Glutamatergic neuron (in vitro differentiated cells): ENCODE measurements around the gene CLCA2. TPM values are rescaled to one million over a fixed set of nuclear protein-coding genes. Genes with fewer than 3 reads are reported as not detected.

Experiments
- DNase-seq: peaks from one replicate; pipeline ENCODE4 v3.0.0; 2022
- H3K27ac Mint-ChIP-seq: one replicate; pipeline ENCODE4 v1.8.0; 2020; ENCODE audit warnings: mild to moderate bottlenecking, mixed read lengths, inconsistent platforms; ENCODE audit not compliant: unreplicated experiment
- H3K27me3 Mint-ChIP-seq: one replicate; pipeline ENCODE4 v1.8.0; 2020; ENCODE audit warnings: mild to moderate bottlenecking, moderate library complexity, mixed read lengths, inconsistent platforms; ENCODE audit not compliant: unreplicated experiment
- H3K36me3 Mint-ChIP-seq: one replicate; pipeline ENCODE4 v1.8.0; 2020; ENCODE audit warnings: mild to moderate bottlenecking, mixed read lengths, inconsistent platforms; ENCODE audit not compliant: unreplicated experiment
- H3K4me1 Mint-ChIP-seq: one replicate; pipeline ENCODE4 v1.8.0; 2020; ENCODE audit warnings: mild to moderate bottlenecking, low read depth, mixed read lengths, inconsistent platforms; ENCODE audit not compliant: unreplicated experiment
- H3K4me3 Mint-ChIP-seq: one replicate; pipeline ENCODE4 v1.8.0; 2020; ENCODE audit warnings: mild to moderate bottlenecking, mixed read lengths, inconsistent platforms; ENCODE audit not compliant: unreplicated experiment
- H3K9me3 Mint-ChIP-seq: one replicate; pipeline ENCODE4 v1.8.0; 2020; ENCODE audit warnings: mild to moderate bottlenecking, moderate library complexity, mixed read lengths, inconsistent platforms; ENCODE audit not compliant: unreplicated experiment
- total RNA-seq: library from RNA; stranded (reverse); fragmentation: NEBNext Ultra II Directional; extraction: Animal tissue kit (Norgen Biotek cat#: 25700); gene quantifications from one replicate; pipeline ENCODE4 v1.2.1, GENCODE V29; 2021; ENCODE audit not compliant: unreplicated experiment
- TF ChIP-seq, protein P1 (sequence below): fragments of 200-600 bp; sonication (generic); IDR thresholded peaks from one replicate; pipeline ENCODE4 v1.5.0; 2021; ENCODE audit not compliant: partially characterized antibody, unreplicated experiment

Gene CLCA2
- total RNA-seq, 1 donor from 2014 or later: not detected

DNA sequence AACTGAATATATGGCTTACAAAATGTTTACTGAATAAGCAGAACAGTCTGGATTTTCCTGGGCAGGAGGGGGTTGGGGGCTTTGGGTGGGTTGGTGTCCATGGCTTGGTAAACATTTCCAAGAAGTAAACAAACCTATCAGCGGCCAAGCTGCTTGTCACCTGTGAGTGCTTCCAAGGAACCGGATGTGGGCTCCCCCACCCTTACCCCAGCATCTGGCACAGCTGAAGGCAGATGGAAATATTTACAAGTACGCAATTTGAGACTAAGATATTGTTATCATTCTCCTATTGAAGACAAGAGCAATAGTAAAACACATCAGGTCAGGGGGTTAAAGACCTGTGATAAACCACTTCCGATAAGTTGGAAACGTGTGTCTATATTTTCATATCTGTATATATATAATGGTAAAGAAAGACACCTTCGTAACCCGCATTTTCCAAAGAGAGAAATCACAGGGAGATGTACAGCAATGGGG lies 44.6 kb downstream of the CLCA2 start, which contains the start of gene CLCA1:
Gene CLCA1 (plus strand): TSS at position 427 of the 477 bp plus-strand sequence. CDS start 45 bp downstream, at position 472.
- no peak for DNase-seq
- TF ChIP-seq, protein P1, sequence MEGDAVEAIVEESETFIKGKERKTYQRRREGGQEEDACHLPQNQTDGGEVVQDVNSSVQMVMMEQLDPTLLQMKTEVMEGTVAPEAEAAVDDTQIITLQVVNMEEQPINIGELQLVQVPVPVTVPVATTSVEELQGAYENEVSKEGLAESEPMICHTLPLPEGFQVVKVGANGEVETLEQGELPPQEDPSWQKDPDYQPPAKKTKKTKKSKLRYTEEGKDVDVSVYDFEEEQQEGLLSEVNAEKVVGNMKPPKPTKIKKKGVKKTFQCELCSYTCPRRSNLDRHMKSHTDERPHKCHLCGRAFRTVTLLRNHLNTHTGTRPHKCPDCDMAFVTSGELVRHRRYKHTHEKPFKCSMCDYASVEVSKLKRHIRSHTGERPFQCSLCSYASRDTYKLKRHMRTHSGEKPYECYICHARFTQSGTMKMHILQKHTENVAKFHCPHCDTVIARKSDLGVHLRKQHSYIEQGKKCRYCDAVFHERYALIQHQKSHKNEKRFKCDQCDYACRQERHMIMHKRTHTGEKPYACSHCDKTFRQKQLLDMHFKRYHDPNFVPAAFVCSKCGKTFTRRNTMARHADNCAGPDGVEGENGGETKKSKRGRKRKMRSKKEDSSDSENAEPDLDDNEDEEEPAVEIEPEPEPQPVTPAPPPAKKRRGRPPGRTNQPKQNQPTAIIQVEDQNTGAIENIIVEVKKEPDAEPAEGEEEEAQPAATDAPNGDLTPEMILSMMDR: no peak
- no peaks in the 10 kb centered on the region for H3K27me3 Mint-ChIP-seq
- H3K4me3 Mint-ChIP-seq: no peak within 1 kb of the TSS
- no peaks in the 10 kb centered on the region for H3K36me3 Mint-ChIP-seq
- H3K9me3 Mint-ChIP-seq: no peaks in the 10 kb centered on the region
- H3K4me1 Mint-ChIP-seq: no peaks in the 10 kb centered on the region
- H3K27ac Mint-ChIP-seq: no peak within 1 kb of the TSS

DNA sequence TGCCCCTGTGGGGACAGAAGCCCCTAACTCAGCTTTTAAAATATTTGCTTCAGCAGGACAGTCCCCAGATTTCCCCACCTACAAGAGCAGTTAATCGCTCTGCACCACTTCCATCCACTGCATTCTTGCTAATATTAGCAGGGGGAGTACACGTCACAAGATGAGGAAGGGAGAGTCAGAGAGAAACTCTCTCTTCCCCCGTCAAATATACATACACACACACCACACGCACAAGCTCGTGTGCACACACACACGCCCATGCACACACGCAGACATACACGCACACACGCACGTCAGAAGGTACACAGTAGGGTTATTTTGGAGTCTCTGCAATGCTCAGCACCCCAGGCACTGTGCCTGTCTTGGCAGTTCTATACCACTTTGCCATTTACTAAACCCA lies 46.9 kb downstream of the CLCA2 start:
- Mint-ChIP-seq H3K27me3 (no peaks in the 10 kb centered on the region), H3K36me3 (no peaks in the 10 kb centered on the region), H3K27ac (no peak overlapping the region), H3K4me1 (no peaks in the 10 kb centered on the region), H3K4me3 (no peak overlapping the region), H3K9me3 (no peaks in the 10 kb centered on the region)
- TF ChIP-seq, protein P1: no peak
- DNase-seq: no peak

DNA sequence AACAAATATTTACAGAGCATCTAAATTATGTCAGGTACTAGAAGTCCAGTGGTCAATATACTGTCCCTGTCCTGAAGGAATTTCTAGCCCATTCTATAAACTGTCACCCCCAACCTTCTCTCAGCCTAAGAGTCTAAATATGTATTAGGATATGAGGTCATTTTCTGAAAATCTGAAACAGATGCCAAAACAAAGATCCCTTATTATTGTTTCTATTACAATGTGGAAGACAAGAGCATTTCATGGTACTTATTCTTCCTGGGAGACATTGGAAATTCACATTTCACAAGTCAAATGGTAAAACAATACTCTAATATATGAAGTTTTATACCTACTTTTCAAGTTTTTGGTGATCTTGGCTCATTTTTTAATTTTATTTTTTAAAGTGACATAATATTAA lies 47.3 kb downstream of the CLCA2 start:
- no peaks in the 10 kb centered on the region for H3K36me3 Mint-ChIP-seq
- no peaks in the 10 kb centered on the region for H3K27me3 Mint-ChIP-seq
- no peaks in the 10 kb centered on the region for H3K4me1 Mint-ChIP-seq
- TF ChIP-seq, protein P1: no peak
- no peak for DNase-seq
- H3K27ac Mint-ChIP-seq: no peak overlapping the region
- H3K9me3 Mint-ChIP-seq: no peaks in the 10 kb centered on the region
- no peak overlapping the region for H3K4me3 Mint-ChIP-seq

DNA sequence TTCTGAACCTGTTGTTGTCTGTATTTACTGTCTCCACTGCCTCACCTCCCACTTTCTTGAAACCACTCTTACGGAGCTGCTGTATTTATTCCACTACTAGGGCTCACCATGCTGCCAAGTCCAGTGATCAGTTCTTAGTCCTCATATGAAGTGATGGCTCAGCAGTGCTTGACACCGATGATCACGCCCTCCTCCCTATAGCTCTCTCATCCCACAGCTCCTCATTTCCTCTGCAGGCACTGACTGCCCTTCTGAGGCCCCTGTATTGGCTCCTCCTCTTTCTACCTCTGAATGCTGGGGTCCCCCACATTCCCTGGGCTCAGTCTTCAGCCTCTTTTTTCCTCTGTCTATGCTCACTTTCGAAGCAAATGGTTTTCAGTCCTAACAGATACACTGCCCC lies 48.2 kb downstream of the CLCA2 start:
- H3K4me3 Mint-ChIP-seq: no peak overlapping the region
- no peak for DNase-seq
- TF ChIP-seq, protein P1: no peak
- H3K27me3 Mint-ChIP-seq: no peaks in the 10 kb centered on the region
- no peaks in the 10 kb centered on the region for H3K9me3 Mint-ChIP-seq
- no peak overlapping the region for H3K27ac Mint-ChIP-seq
- no peaks in the 10 kb centered on the region for H3K4me1 Mint-ChIP-seq
- no peaks in the 10 kb centered on the region for H3K36me3 Mint-ChIP-seq

DNA sequence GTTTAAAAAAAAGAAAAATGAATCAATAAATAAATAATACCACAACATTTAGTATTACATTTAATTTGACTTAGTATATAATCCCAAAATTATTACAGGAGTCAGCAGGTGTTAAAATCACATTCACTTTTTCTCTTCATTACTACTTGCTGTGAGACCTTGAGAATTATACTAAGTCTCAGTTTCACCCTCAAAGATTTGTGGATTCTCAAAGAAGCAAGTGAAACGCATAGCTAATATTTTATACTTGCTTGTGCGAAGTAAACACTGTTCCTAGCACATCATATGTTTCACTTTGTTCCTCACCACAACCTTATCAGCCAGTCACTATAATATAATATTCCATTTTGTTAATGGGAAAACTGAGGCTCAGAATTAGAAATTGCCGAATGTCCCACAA lies 48.8 kb downstream of the CLCA2 start:
- no peaks in the 10 kb centered on the region for H3K27me3 Mint-ChIP-seq
- no peaks in the 10 kb centered on the region for H3K9me3 Mint-ChIP-seq
- no peaks in the 10 kb centered on the region for H3K36me3 Mint-ChIP-seq
- no peak overlapping the region for H3K27ac Mint-ChIP-seq
- no peak for DNase-seq
- no peak overlapping the region for H3K4me3 Mint-ChIP-seq
- H3K4me1 Mint-ChIP-seq: no peaks in the 10 kb centered on the region
- TF ChIP-seq, protein P1: no peak
